MM.1S (cell line): ENCODE measurements around the gene DCUN1D1.

ENCODE experiments used
- CTCF ChIP-seq: fragments of 300-600 bp; sonication (generic); IDR thresholded peaks from 2 replicates; pipeline ENCODE4 v1.5.1; 2016; ENCODE audit warnings: antibody characterized with exemption, low read length, mixed read lengths
- EZH2 ChIP-seq: fragments of 300-600 bp; sonication (generic); optimal IDR thresholded peaks from 2 replicates; pipeline ENCODE3; 2017; ENCODE audit warnings: low read depth, mild to moderate bottlenecking, antibody characterized with exemption, low read length, mixed read lengths

GRCh38 chr3:182912474-182912873 lies 67.9 kb downstream of the DCUN1D1 start:
- TF ChIP-seq CTCF (no peak), EZH2 (no peak)
